ENCODE measurements around the gene ARL15.
A peak's percentile ranks its signal among the peaks of the same experiment; 100 is the strongest.
"Not testable (repeated sequence)": the region's sequence is repeated elsewhere in the genome, so short reads cannot be mapped to it uniquely, and the experiment has no call there.

The ARL15 gene

DNA sequence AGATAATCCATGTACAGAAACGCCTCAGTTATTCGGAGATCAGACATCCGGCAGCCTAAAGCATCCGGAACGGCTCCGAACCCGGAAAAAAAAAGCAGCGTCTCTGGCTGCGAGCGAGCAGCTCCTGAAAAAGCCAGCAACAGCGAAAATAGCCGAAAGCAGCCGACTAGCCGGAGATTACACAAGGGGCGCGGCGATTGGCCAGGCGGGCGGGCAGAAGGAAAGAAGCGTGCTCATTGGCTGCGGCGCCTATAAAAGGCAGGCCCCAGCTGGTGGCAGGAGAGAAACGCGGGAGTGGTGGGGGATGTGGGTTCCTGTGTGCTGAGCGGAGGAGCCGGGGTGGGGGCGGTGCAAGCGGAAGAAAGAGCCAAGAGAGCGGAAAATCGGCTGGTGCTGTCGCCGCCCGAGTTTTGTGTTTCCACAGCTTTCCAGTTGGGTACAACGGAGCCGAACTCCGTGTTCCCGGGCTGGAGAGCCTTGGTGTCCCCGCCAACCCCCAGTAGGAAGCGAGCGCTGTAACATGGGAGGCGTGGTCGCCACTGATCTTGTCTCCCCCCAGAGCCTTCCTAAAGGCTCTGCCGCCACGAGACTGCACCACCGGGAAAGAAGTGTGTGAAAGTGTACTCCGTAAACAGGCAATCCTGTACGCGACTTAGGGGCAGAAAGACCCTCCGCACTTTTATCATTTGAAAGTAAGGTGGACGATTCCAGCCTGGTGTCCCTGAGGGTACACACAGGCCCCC lies at the start of gene ARL15:
Gene ARL15, minus strand, starts transcription at position 141 of the 743 bp plus-strand sequence.
- DNase-seq, result peak; percentile 91 to 97 (median 94)

GRCh38 chr5:54360089-54360488 lies 49.7 kb upstream of the ARL15 start:
- no peak for DNase-seq

DNA sequence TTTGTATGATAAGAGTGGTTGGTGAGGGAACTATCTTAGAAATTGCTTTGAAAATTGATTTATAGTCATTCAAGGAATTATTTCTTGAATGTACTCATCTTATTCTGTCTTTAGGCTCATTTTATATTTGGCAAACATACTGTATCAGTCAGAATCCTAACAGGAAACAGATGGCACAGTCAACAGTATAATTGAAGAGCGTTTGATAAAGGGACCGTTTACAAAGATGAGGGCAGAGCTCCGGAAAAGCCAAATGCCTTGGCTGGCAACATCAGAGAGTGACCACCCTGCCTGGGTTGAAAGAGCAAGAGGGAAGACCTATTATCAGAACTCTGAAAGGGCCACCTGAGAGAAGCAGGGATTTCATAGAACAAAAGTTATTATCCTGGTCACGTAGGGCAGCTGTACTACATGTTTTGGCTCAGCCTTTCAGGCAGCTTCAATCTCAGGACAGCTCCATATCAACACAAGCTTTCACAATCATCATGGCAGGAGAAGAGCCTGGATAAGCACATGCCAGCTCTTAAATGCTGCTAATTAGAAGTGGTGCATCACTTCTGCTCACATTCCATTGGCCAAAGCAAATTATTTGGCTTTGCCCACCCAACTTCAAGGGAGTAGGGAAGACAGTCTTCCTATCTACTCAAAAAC lies 47.2 kb upstream of the ARL15 start:
- DNase-seq, result no peak

DNA sequence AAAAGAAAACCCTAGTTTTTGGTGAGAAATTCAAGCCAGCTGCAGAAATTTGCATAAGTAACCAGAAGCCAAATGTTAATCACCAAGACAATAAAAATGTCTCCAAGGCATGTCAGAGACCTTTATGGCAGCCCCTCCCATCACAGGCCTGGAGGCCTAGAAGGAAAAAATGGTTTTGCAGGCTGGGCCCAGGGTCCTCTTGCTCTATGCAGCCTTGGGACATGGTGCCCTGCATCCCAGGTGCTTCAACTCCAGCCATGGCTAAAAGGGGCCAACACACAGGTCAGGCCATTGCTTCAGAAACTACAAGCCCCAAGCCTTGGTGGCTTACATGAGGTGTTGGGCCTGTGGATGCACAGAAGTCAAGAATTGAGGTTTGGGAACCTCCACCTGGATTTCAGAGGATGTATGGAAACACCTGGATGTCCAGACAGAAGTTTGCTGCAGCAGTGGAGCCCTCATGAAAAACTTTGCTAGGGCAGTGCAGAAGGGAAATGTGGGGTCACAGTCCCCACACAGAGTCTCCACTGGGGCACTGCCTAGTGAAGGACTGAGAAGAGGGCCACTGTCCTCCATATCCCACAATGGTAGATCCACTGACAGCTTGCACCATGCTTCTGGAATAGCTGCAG lies 43.7 kb upstream of the ARL15 start:
- not testable (repeated sequence) for DNase-seq

- DNase-seq, result not testable (repeated sequence)
These were observed 42.2 kb upstream of the ARL15 start for GRCh38 chr5:54352580-54352979.

- no peak for DNase-seq
These were observed 37.0 kb upstream of the ARL15 start for GRCh38 chr5:54347221-54347865.

DNA sequence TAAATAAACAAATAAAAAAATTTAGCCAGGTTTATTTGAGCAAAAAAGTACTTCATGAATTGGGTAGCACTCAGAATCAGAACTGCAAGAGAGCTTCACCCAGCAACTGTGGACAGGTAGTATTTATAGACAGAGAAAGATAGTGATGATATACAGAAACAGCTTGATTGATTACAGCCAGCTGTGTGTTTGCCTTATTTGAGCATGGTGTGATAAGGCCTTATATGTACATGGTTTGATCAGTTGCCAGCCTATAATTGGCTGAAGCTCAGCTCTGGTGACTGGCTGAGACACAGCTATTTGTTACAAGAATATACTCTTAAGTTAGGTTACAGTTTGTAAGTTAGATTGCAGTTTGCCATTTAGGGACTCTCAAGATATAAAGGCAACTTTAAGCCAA lies 34.3 kb upstream of the ARL15 start:
- no peak for DNase-seq

GRCh38 chr5:54341971-54342370 lies 31.6 kb upstream of the ARL15 start:
- no peak for DNase-seq

GRCh38 chr5:54337523-54337922 lies 27.1 kb upstream of the ARL15 start:
- no peak for DNase-seq

DNA sequence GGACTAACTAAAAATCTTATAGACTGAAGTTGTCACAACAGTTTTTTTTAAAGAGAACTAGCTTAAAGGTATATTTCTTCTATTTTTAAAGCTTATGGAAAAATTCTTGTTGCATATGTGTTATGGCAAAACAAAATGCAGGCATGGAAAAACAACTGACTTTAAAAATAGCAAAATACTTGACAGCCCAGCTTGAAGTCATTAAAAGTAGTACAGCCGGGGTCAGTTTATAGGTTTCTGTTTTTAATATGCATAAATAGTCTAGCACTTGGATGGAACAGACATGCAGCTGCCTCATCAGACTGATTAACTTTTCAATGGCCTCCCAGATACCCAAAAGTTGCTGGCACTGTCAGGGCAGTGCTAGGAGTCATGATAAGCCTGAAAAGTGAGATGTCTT lies 22.3 kb upstream of the ARL15 start:
- no peak for DNase-seq

DNA sequence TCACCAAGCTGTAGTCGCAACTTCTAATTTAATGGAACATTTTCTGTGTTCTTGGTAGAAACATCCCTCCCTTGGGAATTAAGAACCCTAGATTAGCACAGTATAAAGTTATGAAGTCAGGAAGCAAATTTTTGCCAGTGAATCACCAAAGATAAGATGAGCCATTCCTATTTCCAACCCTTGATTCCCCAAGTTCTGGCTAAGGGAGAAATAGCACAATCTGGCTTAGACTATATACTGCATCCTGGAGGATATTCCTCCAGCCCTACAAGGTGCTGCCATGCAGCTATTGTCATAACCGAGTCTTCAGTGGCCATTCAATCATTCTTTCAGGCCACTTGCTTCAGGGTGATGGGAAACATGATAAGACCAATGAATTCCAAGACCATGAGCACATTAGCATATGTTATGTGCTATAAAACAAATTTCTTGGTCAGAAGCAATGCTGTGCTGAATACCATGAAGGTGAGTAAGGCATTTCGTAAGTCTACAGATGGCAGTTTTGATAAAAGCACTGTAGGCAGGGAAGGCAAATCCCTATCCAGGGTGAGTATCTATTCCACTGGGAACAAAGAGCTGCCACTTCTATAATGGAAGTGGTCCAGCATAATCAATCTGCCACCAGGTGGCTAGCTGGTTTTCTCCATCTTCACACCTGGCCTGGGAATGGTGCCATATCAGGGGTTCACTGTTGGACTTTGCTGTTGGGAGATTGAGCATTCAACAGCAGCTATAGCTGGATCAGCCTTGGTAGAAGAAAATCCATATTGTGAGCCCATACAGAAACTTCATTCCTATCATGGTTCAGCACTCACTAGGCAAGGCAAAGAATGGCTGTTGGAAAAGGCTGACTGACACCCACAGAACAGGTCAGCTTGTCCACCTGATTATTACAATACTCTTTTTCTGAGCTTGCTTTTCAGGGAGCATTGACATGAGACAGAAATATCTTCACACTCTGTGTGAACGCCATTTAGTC lies 19.6 kb upstream of the ARL15 start:
- DNase-seq, result no peak

DNA sequence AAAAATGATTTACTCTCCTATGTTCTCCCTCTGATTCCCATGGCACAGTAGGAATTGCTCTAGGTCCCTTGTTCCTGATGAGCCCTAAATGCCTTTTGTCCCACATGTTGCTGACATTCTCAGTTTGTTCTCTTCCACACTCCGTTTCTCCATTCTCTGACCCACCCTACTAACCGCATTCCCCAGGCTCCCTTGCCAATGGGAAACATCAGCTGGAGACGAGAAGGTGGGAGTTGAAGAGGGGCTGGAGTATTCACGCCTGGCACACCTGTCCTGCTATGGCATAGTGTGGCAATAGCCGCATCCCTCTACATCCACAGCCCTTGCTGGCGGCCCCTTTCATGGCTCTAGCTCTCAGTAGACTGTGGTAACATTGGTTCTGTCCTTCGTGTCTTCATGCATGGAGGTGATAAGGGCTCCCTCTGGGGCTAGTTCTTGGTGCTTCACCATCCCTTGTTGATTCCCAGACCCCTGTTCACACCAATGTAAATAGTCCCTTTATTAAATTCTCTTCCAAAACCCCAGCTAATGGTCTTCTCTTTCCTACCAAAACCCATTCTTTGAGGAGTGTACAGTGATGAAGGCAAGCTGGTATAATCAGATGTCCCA lies 16.4 kb upstream of the ARL15 start:
- DNase-seq, result no peak

DNA sequence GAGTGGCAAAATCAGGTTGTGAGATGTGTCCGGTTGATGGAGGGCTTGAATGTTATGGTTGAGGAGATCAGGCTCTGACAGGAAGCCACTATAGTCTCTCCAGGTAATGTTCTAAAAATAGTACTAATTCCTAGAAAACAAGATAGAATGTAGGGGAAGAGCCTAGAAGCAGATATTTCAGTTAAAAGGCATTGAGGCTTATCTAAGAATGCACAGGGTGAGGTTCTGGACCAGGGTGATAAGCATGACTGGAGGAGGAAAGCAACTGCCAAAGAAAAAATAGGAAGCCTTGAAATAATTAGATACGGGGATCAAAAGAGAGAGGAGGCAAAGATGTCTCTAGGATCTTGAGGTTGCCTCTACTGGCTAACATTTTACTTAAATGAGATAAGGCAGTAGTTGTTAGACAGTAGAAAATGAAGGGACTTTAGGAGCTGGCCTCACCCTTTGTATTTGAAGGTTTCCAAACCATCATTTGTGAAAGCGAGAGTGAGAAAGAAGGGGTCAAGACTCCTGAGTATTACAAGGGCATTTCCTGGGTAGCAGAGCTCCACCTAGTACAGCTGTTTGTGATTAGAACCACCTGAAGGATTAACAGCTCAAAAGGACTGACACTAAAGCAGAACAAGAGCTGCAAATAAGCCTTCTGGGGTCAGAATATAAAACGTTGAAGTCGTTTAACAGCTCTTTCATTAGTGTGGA lies 15.4 kb upstream of the ARL15 start:
- no peak for DNase-seq

DNA sequence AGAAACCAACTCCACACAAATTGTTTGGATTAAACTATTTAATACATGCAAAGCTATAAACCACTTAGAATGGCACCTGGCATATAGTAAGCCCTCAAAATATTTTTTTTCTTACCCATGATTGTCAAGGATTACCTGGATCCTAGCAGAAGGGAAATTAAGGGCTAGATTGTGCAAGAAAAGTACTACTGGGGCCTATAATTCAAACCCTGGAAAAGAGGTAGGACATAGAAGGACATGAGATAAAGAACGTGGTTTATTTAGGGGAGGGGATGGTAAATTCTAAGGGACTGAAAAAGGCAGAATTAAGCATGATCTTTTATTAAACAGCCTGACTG lies 14.9 kb upstream of the ARL15 start:
- DNase-seq, result no peak

GRCh38 chr5:54324651-54325271 lies 14.4 kb upstream of the ARL15 start:
- DNase-seq, result no peak

DNA sequence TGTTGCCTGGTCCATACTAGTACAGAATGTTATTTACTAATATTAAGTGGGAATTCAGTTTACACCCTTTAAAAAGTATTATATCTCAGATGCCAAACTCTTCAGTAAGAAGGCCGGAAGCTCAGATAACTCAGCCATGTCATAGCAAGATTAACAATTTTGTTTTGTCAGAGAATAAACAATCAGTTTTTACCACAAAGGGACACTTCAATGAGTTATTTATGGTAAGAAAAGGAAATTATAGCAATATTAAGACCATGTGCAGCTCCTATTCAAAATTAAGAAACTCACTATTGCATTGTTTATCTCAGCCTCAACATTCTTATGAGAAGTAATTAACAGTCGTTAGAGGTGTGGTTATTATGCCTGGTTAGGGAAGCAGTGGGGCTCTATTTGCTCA lies 13.1 kb upstream of the ARL15 start:
- no peak for DNase-seq

GRCh38 chr5:54320256-54320655 lies 9.9 kb upstream of the ARL15 start:
- DNase-seq, result no peak

- DNase-seq, result no peak
These were observed 7.3 kb upstream of the ARL15 start for GRCh38 chr5:54317511-54318260.

GRCh38 chr5:54315736-54316528 lies 5.6 kb upstream of the ARL15 start:
- DNase-seq, result no peak

Measured in activated naive CD4-positive, alpha-beta T cell (primary cell).